Renal pelvis (tissue), 4 donors: Measurements from ENCODE around the gene KIF26B. TPM values are rescaled to one million over a fixed set of nuclear protein-coding genes. Genes with fewer than 3 reads are reported as not detected.
"Not testable (repeated sequence)": the region's sequence is repeated elsewhere in the genome, so short reads cannot be mapped to it uniquely, and the experiment has no call there.

Experiments used
- DNase-seq: peaks from one replicate; pipeline ENCODE4 v3.0.0-alpha.2; 2013
- polyA plus RNA-seq, 3 donors: library from polyadenylated mRNA; unstranded; fragments of 120-200 nt; gene quantifications; one replicate each; pipeline ENCODE4 v1.2.1, GENCODE V29; 2013; ENCODE audit not compliant: insufficient read length in 3 of 3

The KIF26B gene
- polyA plus RNA-seq, 3 donors = 29.9 to 39.3 (median 34.1) TPM

GRCh38 chr1:245383396-245384330, 228.9 kb downstream of the KIF26B start:
- DNase-seq = no peak

GRCh38 chr1:245386297-245386971, 231.6 kb downstream of the KIF26B start:
- DNase-seq = no peak

GRCh38 chr1:245388687-245389086, 233.9 kb downstream of the KIF26B start:
- DNase-seq = no peak

GRCh38 chr1:245389873-245390272, 235.1 kb downstream of the KIF26B start:
- DNase-seq = no peak

- no peak for DNase-seq
Measured at GRCh38 chr1:245390975-245391374, 236.2 kb downstream of the KIF26B start.

GRCh38 chr1:245393694-245394093, 238.9 kb downstream of the KIF26B start:
- no peak for DNase-seq

- DNase-seq = no peak
Measured at GRCh38 chr1:245395680-245396079, 240.9 kb downstream of the KIF26B start.

GRCh38 chr1:245396615-245397014, 241.8 kb downstream of the KIF26B start:
- no peak for DNase-seq

- DNase-seq = no peak
Measured at GRCh38 chr1:245397771-245398170, 243.0 kb downstream of the KIF26B start.

GRCh38 chr1:245398180-245398579, 243.4 kb downstream of the KIF26B start:
- DNase-seq = no peak

- DNase-seq = no peak
Measured at GRCh38 chr1:245401881-245402587, 247.2 kb downstream of the KIF26B start.

GRCh38 chr1:245402998-245403397, 248.2 kb downstream of the KIF26B start:
- DNase-seq = not testable (repeated sequence)

- DNase-seq = no peak
Measured at GRCh38 chr1:245404527-245404926, 249.7 kb downstream of the KIF26B start.

- no peak for DNase-seq
Measured at GRCh38 chr1:245404952-245405351, 250.2 kb downstream of the KIF26B start.

- DNase-seq = no peak
Measured at GRCh38 chr1:245406426-245406825, 251.6 kb downstream of the KIF26B start.

- DNase-seq = no peak
Measured at GRCh38 chr1:245407983-245408382, 253.2 kb downstream of the KIF26B start.

GRCh38 chr1:245409341-245410195, 254.8 kb downstream of the KIF26B start:
- DNase-seq = peak; percentile 80

GRCh38 chr1:245411245-245412036, 256.7 kb downstream of the KIF26B start:
- no peak for DNase-seq

- no peak for DNase-seq
Measured at GRCh38 chr1:245412306-245412705, 257.5 kb downstream of the KIF26B start.

GRCh38 chr1:245416781-245417180, 262.0 kb downstream of the KIF26B start:
- no peak for DNase-seq

- DNase-seq = no peak
Measured at GRCh38 chr1:245418077-245418476, 263.3 kb downstream of the KIF26B start.
